GM13977 (cell line): Measurements from ENCODE around the gene OR13C9.

Experiments used
- DNase-seq: peaks from one replicate; pipeline ENCODE4 v3.0.0; 2012; ENCODE audit warnings: low spot score
- CTCF ChIP-seq: IDR thresholded peaks from 2 replicates; pipeline ENCODE4 v1.5.1; 2012; ENCODE audit warnings: mild to moderate bottlenecking, control low read depth; ENCODE audit not compliant: insufficient read depth; ENCODE audit errors: extremely low read depth, missing control alignments
- in situ Hi-C: fragments of 300-500 bp; cut with MboI; formaldehyde crosslinking; loops from one replicate; pipeline ENCODE4 v1.12.0; 2022; ENCODE audit warnings: low sequenced_read_pairs, low pct_unique_long_range_greater_than_20kb, mixed read lengths, inconsistent platforms; ENCODE audit not compliant: unreplicated experiment

The OR13C9 gene

GRCh38 chr9:104580562-104580961, 37.4 kb downstream of the OR13C9 start:
- in situ Hi-C loops, result no loop called here
- no peak for DNase-seq

DNA sequence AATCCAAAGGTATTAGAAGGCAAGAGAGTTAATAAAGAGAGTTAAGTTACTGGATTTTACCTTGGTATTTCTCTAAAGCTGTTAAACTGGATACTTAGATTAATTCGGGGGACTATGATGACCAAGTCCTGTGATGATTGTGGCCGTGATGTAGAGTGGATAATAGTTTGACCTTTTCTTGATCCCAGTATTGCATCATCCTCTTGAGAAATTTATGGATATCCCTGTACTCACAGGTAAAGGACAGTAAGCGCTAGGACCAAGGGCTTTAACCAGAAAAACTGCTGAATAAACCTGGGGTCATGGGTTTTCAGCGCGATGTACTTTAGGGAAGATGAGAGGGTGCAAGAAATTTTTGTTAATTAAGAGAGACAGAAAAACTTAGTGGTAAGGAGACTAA, 40.7 kb downstream of the OR13C9 start:
- no peak for TF ChIP-seq CTCF
- no peak for DNase-seq
- in situ Hi-C loops, result no loop called here

More at GRCh38 chr9:104580562-104580961, 37.4 kb downstream of the OR13C9 start:
- TF ChIP-seq CTCF, result no peak

DNA sequence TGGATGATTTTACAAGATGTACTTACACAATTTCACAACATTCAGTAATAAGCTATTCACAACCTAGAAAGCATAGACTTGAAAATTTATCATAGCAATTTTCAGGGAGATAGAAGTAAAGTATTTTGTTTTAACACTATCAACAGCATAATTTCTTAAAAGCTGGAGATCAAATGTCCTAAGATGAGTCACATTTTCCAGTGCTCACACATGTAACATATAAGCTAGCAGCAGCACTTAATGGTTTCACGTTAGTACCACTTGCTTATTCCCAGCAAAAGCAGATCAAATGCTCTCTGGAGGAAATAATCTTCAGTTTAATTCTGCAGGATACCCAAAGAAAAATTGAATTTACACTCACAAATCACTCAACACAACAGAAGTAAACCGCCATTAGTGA, 42.5 kb downstream of the OR13C9 start:
- in situ Hi-C loops, result no loop called here
- no peak for DNase-seq
- TF ChIP-seq CTCF, result no peak

DNA sequence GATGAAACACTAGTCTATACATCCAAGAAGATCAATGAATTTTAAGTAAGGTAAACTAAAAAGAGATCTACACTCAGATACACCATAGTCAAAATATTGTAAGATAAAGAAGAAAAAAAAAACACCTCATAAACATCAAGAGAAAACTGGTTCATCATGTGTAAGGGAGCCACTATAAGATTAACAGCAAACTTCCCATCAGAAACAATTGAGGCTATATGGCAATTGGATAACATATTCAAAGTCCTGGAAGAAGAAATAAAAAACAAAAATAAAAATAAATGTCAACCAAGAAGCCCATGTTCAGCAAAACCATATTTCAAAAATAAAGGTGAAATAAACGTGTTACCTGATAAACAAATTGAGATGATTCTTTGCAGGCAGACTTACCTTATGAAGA, 45.4 kb downstream of the OR13C9 start:
- in situ Hi-C loops, result no loop called here
- no peak for TF ChIP-seq CTCF
- DNase-seq, result no peak

DNA sequence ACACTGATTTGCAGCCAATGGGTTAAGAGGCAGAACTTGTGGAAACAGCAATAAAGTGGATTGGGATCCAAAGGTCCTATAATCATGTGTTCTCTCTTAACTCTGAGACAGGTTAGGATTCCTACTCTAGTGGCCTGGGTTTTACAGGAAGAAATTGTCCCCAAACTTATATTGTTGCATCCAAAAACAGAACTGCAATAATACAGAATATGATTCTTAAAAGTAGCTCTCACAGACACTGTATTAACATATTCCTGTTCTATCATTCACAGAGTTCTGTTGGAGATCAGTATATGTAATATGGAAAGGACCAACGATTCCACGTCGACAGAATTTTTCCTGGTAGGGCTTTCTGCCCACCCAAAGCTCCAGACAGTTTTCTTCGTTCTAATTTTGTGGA, 49.1 kb downstream of the OR13C9 start, which contains the start of gene OR13C8:
Gene OR13C8, plus strand, starts transcription at position 301 of the 400 bp plus-strand sequence. Its CDS starts 0 bp downstream, at position 301.
- in situ Hi-C loops, result no loop called here
- no peak for TF ChIP-seq CTCF
- no peak for DNase-seq
